ENCODE results near the gene CD101.
A peak's percentile ranks its signal among the peaks of the same experiment; 100 is the strongest.
"Not testable (repeated sequence)": the region's sequence is repeated elsewhere in the genome, so short reads cannot be mapped to it uniquely, and the experiment has no call there.

Gene CD101, protein sequence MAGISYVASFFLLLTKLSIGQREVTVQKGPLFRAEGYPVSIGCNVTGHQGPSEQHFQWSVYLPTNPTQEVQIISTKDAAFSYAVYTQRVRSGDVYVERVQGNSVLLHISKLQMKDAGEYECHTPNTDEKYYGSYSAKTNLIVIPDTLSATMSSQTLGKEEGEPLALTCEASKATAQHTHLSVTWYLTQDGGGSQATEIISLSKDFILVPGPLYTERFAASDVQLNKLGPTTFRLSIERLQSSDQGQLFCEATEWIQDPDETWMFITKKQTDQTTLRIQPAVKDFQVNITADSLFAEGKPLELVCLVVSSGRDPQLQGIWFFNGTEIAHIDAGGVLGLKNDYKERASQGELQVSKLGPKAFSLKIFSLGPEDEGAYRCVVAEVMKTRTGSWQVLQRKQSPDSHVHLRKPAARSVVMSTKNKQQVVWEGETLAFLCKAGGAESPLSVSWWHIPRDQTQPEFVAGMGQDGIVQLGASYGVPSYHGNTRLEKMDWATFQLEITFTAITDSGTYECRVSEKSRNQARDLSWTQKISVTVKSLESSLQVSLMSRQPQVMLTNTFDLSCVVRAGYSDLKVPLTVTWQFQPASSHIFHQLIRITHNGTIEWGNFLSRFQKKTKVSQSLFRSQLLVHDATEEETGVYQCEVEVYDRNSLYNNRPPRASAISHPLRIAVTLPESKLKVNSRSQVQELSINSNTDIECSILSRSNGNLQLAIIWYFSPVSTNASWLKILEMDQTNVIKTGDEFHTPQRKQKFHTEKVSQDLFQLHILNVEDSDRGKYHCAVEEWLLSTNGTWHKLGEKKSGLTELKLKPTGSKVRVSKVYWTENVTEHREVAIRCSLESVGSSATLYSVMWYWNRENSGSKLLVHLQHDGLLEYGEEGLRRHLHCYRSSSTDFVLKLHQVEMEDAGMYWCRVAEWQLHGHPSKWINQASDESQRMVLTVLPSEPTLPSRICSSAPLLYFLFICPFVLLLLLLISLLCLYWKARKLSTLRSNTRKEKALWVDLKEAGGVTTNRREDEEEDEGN

DNA sequence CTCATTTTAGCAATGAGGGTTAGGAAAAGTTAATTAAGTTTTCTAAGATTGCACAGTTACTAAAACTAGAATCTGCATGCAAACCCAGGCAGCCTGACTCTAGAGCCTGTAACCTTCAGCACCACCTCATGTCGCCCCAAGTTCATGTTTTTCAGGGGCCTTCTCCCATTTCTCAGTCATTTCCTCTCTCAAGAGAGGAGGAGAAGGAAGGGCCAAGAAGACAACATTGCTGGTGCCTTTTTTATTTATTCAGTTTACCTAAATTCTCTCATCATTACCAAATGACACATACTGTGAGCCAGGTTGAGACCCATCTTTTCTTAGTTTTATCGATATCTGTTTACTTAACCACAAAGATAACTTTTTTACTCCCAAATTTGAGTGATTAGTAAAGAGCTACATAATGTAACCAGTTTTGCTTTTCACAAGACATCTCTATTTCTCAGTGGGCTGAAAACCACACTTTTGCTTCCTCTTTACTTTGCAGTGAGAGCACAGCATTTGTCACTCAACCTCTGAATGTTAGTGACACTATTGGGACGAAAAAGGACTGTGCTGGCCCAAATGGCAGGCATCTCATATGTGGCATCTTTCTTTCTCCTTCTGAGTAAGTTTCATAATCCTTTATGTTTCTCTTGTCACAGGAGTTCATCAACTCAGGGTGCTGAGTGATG is at the start of gene CD101:
Gene CD101 (plus strand): TSS at position 507 of the 674 bp plus-strand sequence. CDS start 58 bp downstream, at position 565.
- DNase-seq (ENCODE audit: low read depth in 2 of 2) = peak in 1 of 2 experiments; percentile 22

DNA sequence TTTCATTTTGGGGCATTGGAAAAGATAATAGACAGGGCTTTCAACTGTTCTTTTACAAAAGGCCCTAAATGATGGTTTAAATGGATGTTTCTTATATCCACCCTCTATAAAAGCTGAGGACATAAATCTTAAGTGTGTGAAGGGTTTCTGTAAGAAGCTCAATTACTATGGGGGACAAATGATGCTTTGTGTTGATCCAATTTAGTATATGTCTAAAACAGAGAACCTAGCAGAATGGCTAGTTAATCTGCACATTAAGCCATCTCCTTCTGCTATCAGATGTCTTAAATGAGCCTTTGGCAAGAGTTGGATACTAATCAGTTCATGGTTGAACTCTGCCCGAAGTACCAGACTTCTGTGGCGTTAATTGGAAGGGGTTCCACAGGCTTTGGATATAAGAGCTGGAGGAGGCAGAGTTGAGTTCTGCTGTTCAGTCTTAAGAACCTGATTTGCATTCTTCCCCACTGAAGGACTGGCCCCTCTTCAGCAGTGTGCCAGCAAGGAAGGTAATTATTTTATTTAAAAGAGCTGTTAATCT is 48.8 kb upstream of the CD101 start:
- no peak for DNase-seq (ENCODE audit: low read depth in 2 of 2)

DNA sequence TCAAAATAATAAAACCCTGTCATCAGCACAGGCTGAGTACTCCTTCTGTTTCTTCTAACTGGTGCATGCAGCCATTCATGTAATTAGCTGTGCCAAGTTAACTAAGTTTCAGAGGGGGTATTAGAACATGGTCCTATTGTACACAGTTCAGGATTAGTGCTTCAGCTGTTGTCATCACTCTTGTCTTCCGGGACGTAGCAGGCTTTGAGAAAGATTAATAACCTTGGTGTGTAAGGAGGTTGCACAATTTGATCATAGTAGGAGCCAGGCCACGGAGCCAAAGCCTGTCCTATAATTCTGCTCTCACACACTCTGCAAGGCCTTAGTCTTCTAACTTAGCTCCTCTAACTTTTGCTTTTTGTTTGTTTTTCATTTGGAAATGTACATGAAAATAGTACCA is 47.1 kb upstream of the CD101 start:
- no peak for DNase-seq (ENCODE audit: low read depth in 2 of 2)

DNA sequence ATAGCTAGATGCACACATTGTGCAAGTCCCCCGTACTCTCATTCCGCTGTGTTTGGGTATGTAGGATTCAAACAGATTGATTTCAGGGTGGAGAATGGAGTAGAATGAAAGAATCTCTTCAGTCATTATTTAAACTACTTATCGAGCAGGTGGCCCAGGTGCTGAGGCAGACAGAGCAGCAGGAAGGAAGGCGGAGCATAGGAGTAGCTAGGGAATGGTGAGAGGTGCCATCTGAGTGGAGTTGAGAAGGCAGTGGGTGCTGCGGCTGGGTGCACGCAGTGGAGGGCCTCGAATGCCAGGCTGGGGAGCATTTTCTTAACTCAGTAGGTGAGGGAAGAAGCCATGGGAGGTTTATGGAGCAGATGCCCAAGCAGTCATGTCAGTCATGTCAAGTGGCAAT is 45.2 kb upstream of the CD101 start:
- DNase-seq (ENCODE audit: low read depth in 2 of 2) = no peak

DNA sequence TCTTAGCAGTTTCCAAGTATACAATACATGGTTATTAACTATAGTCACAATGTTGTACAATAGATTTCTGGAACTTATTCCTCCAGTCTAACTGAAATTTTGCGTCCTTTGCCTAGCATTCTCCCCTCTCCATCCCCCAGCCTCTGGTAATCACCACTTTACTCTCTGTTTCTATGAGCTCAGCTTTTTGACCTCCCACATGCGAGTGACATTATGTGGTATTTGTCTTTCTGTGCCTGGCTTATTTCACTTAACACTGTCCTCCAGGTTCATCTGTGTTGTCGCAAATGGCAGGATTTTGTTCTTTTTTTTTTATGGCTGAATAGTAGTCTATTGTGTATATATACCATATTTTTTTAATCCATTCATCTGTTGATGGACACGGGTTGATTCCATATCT is 43.9 kb upstream of the CD101 start:
- no peak for DNase-seq (ENCODE audit: low read depth in 2 of 2)

DNA sequence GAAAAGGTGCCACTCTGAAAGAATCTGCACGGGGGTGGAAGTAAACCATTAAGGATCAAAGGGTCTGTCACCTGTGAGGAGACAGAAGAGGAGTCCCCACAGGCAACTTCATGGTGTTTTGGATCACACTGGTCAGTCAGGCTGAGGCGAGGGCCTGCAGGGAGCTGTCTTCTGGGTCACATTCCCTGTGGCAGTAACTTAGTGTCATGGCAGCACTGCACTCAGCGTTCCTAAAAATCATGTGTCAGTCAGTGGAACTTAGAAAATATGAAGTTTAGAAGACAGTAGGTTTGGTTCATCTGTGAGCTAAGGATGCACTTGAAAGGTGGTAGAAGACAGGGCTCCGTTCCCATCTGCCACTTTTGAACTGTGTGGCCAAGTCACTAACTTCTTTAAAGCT is 43.5 kb upstream of the CD101 start:
- DNase-seq (ENCODE audit: low read depth in 2 of 2) = no peak

DNA sequence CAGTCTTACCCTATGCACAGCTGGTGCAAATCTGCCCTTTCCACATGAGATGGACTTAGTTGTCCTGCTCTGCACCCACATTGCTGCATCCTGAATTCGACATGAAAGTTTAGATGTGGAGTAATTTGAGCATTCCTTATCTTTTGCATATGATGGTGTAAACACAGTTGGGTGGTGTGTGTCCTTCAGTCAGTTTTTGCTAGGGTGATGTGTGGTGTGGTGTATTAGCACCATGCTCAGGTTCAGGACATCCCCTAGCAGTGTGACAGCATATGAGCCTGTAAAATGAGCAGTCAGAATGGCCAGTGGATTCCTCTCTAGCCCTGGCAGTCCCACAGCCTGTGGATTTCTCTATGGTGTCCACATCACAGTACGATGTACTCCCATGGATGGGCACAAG is 42.6 kb upstream of the CD101 start:
- no peak for DNase-seq (ENCODE audit: low read depth in 2 of 2)

DNA sequence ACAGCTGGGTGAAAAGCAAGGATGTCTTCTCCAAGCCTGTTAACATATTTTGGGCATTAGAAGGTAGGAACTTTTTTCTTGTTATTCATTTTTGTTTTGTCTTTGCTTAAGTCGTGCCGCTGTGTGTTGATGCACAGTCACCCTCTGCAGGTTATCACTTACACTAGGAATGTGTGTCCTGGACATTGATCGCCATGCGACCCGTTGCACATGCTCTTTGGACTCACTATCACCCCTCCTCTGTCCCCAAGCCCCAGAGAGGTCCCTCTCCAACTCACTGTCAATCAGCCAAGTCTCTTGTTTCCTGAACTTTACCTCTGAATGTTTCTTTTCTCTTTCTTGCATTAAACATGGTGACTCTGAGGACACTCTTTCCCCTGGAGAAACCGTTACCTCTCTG is 40.0 kb upstream of the CD101 start:
- DNase-seq (ENCODE audit: low read depth in 2 of 2) = no peak

DNA sequence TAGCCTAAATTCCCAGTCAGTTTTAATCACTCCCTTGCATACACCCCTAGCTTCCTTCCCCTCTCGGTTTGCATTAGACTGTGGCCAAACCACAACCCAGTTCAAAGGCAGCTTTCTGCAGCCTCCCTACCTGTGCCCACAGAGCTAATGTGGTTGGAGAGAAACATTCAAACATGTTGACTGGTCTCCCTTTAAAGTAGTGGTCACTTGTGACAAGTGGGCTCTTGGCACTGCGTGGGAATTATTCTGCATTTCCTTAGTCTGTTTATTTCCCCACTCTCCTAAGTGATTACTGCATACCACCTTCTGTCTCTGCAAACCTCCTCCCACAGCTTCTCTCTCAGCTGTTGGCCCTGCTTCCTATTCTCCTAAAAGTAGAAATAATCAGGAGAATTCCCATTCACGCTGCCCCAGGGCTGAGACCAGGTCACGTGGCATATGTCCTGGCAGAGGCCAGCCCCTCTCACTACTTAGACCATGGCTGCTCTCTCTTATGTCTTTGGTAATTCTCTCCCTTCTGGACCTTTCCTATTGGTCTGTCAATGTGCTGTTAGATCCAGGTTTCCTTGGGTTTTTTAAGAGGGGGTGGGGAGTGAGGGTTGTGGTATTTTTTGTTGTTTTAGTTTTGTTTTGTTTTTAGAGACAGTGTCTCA is 38.4 kb upstream of the CD101 start:
- no peak for DNase-seq (ENCODE audit: low read depth in 2 of 2)

DNA sequence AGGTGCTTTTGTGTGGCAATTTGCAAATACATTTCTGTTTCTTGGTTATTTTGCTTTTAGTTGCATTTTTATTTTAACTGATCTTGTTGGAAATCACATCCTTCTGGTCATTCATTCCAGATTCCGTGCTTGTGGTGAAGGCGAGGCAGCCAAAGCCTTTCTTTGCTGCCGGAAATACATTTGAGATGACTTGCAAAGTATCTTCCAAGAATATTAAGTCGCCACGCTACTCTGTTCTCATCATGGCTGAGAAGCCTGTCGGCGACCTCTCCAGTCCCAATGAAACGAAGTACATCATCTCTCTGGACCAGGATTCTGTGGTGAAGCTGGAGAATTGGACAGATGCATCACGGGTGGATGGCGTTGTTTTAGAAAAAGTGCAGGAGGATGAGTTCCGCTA is 34.8 kb upstream of the CD101 start:
- no peak for DNase-seq (ENCODE audit: low read depth in 2 of 2)

DNA sequence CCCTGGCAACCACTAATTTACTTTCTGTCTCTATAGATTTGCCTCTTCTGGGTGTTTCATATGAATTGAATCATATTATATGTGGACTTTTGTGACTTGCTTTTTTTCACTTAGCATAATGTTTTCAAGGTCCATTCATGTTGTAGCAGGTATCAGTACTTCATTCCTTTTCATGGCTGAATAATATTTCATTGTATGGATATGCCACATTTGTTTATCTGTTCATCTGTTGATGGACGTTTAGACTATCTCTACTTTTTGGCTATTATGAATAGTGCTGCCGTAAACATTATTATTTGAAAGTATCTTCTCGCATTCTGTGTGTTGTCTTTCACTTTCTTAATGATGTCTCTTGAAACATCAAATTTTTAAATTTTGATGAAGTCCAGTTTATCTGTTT is 32.8 kb upstream of the CD101 start:
- no peak for DNase-seq (ENCODE audit: low read depth in 2 of 2)

DNA sequence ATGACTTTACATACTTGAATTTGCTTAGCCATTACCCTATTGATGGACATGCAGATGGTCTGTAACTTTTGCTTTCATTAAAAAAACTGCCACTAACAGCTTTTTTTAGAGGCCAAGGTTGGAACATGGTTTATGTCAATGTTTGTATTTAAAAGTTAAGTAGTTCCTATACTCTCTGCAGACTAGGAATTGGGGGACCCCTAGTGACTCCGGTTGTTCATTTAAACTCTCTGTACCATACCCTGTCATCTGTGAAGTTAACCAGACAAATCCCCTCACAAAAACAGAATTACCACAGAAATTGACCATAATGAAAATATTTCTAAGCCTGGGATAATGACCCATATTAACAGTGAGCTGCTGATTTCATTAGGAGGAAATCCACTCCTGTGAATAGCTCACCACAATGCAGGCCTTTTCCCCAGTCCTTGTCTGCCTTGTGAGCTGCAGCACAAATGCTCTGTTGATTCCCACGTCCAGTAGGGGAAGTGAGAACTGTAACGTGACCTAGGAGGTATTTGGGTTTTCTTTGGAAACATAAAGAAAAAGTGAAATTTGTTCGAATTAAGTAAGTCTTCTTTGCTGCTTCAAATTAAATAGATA is 30.2 kb upstream of the CD101 start:
- no peak for DNase-seq (ENCODE audit: low read depth in 2 of 2)

DNA sequence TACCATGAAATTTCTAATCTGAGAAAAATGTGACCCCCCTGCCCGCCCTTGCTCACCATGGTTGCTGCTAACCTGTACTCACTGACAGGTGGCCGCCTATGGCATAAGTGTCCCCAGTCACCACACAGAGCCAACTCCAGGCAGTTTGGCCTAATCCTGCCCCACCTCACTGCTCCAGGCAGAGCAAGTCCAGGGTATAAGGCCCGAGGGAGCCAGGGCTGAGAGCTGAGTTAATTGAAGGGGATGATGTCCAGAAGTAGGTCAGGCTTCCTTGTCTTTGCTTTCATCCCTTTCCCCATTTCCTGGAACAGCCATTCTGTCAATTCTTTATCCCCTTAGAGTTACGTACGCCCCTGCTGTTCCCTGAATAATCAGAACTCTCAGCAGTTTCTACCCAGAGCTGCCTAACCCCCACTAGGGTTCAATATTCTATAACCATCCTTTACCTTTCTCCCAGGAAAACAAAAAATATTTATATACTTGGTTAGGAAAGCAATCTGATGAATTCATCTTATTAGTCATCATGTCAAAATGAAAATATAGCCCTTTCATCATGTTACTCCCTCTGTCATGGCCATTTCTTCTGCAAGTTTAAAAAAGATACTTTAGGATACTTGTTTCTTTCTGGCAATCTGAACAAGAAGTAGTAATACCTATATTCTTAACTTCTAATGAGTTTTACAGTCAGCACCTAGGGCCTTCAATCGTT is 29.4 kb upstream of the CD101 start:
- DNase-seq (ENCODE audit: low read depth in 2 of 2) = no peak

DNA sequence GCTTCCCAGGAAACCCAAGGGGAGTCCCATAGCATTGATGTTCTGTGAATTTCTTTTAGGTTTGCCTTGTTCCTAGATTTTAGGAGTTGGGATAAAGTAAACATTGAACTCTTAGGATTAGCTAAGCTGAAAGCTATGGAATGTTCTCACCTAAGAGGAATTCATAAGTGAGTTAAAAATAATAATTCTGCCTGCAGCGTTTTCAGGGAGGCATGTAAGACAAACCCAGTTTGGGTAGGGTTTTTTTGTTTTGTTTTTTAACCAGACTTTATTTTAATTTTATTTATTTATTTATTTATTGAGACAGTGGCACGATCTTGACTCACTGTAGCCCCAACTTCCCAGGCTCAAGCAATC is 28.9 kb upstream of the CD101 start:
- no peak for DNase-seq (ENCODE audit: low read depth in 2 of 2)

DNA sequence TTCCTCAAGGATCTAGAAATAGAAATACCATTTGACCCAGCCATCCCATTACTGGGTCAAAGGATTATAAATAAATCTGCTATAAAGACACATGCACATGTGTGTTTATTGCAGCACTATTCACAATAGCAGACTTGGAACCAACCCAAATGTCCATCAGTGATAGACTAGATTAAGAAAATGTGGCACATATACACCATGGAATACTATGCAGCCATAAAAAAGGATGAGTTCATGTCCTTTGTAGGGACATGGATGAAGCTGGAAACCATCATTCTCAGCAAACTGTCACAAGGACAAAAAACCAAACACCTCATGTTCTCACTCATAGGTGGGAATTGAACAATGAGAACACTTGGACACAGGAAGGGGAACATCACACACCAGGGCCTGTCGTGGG is 21.3 kb upstream of the CD101 start:
- DNase-seq (ENCODE audit: low read depth in 2 of 2) = not testable (repeated sequence)

DNA sequence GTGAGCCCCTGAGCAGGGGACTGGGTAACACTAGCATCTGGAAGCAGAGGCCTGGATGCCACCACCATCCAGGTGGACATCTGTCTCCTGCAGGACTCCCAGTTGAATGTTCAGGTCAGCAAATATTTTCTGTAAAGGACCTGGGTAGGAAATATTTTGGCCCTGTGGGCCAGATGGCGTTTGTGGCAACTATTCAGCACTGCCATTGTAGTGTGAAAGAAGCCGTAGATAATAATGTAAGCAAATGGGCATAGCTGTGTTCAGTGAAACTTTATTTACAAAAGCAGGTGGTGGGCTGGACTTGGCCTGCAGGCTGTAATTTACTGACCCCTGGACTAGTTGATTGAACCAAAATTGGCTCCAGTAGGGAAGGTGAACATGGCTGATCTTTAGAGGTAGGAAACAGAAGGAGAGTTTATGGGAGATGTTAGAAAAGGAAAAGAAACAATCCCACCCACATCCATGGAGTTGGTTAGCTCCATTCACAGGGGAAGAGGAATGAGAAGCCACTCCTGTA is 20.0 kb upstream of the CD101 start:
- no peak for DNase-seq (ENCODE audit: low read depth in 2 of 2)

DNA sequence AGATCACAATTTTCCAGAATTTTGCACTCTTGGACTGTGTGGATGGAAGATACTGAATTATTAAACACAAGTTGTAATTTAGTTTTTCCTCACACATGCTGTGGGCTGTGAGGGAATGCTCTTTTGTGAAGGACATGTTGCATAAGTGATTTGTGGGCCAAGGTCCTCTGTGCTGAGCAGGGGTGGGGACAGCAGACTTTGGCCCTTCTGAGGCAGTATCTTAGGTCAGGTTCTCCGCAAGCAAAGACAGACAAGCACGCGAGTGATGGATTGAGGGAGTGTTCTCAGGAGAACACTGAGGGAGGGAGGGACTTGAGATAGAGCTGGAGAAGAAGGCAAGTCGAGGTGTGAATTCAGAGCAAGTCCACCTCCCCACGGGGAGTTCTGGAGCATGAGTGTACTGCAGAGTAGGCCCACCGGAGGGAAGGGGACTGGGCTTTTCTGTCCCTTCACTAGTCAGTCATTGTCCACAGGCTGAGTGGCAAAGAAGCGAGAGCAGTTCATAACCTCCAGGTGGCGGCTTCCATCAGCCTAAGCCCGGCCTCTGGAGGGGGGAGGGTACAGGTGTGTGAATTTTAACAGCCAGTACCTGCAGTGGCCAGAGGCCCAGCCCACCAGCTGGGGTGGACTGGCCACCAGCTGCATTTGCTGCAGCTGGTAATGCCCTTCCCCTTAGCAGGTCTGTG is 19.1 kb upstream of the CD101 start:
- no peak for DNase-seq (ENCODE audit: low read depth in 2 of 2)

DNA sequence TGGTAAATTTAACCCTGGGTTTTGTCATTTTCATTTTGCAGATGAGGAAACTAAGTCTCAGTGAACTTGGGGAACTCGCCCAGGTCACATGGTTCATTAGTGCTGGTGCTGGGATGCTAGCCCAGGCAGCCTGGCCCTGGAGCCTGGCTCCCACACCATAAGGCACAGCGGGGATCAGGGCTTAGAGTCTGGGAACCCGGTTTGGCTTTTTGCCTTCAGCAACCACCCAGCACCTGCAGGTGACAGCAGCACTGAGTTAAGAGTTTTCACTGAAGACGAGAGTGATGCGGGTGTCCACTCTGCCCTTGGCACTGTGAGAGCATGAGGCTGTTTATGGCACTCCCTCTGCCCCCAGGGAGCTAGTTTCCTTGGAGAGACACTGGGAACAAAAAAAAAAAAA is 18.4 kb upstream of the CD101 start:
- no peak for DNase-seq (ENCODE audit: low read depth in 2 of 2)

DNA sequence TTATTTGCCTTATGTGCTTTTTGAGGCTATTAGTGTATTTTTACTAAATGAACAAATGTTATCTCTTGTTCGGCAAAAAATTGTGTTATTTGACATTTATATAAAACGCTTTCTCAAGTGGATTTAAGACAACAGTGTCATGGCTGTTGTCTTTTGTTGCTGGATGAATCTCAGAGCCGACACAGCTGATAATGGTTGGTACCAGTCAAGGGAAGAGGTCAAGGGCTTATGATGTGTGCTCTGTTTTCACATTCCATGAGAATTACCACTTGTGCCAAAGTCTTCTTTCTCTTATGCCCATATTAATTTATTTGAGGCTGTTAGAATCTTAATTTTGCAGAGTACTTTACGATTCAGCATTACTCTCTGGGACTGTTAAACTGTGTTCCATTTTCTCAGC is 17.9 kb upstream of the CD101 start:
- DNase-seq (ENCODE audit: low read depth in 2 of 2) = no peak
